HG03575 (cell line): ENCODE measurements around the gene CDS1.
"Not testable (repeated sequence)": the region's sequence is repeated elsewhere in the genome, so short reads cannot be mapped to it uniquely, and the experiment has no call there.

Experiments used
- ATAC-seq: cut with Tn5 transposase; IDR thresholded peaks from one replicate; pipeline ENCODE4 v1.9.1; 2021; ENCODE audit not compliant: unreplicated experiment, insufficient number of reproducible peaks, low FRiP score; ENCODE audit errors: extremely low read depth

CDS1 gene

DNA sequence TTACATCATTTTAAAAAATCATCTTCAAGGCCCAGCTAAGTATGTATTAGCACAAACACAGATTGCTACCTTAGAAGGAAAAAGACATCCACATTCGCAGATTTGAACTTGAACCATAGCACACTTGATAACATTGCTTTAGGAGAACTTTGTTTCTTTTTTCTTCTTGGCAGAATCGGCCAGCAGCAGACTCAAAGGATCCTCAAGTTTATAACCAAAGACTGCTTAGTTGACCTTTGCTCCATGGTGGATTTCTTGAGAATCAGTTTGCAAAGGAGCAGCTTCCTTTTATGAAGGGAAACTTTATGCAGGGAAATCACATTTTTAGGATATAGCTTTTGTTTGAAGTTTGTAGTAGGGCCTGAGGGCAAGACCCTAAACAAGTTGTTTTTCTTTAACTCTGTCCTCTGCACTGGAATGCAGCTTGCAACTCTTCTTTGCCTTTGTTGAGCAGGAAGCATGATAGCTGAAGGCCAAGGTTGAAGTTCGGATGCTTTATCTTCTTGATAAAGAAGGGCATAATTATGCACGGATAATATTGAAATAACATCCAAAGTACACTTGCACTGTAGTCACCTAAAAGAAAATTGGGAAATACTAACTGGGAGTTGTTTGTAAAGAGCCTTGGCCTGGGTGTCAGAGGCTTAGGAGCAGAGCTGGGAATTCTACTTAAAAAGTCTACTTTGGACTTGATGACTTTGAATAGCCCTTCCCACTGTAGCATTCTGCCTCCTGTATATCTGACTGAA, 78.4 kb downstream of the CDS1 start:
- no peak for ATAC-seq

DNA sequence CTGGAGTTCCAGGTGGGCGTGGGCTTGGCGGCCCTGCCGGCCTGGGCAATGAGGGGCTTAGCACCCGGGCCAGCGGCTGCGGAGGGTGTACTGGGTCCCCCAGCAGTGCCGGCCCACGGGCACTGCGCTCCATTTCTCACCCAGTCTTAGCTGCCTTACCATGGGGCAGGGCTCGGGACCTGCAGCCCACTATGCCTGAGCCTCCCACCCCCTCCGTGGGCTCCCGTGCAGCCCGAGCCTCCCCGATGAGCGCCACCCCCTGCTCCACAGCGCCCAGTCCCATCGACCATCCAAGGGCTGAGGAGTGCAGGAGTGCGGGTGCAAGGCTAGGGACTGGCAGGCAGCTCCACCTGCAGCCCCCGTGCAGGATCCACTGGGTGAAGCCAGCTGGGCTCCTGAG, 81.8 kb downstream of the CDS1 start:
- ATAC-seq, result not testable (repeated sequence)

DNA sequence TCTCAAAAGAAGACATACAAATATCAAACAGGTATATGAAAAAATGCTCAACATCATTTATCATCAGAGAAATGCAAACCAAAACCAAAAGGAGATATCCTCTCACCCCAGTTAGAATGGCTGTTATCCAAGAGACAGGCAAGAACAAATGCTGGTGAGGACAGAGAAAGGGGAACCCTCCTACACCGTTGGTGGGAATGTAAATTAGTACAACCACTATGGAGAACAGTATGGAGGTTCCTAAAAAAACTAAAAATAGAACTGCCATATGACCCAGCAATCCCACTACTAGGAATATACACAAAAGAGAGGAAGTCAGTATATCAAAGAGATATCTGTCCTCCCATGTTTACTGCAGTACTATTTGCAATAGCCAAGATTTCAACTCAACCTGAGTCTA, 83.5 kb downstream of the CDS1 start:
- ATAC-seq, result no peak

DNA sequence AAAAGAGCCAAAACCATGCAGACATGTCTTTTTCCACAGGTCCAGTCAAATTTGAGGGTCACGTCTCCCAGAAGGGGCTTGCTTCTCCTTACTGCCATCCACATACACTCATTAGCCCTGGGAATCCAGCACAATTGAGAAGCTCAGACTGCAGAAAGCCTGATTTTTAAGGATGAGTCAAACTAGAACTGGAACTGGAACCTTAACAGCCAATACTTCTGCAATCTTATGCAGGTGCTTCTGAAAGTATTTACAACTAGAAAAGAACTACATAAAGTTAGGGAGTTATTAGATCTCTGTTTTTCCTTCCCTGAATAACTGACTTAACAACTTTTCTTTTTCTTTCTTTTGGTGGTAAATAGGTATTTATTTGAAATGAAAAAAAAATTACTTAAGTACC, 86.3 kb downstream of the CDS1 start:
- ATAC-seq, result no peak

DNA sequence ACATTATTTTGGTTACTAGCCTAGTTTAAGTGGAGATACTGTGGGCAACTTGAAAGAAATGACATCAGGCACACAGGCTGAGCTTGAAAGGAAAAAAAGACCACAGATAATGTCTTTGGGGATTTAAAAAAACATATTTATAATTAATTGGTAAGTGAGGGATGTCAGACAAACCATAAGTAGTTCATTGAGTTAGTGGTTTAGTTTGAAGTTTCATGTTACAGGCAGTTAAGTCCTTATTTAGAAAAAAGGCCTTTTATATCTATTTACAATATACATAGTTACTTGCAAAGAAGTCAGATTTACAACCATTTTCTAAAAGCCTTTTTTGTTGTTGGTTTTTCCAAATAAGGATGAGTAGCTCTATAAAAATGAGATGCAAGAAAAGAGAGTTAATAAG, 89.2 kb downstream of the CDS1 start:
- ATAC-seq, result no peak

DNA sequence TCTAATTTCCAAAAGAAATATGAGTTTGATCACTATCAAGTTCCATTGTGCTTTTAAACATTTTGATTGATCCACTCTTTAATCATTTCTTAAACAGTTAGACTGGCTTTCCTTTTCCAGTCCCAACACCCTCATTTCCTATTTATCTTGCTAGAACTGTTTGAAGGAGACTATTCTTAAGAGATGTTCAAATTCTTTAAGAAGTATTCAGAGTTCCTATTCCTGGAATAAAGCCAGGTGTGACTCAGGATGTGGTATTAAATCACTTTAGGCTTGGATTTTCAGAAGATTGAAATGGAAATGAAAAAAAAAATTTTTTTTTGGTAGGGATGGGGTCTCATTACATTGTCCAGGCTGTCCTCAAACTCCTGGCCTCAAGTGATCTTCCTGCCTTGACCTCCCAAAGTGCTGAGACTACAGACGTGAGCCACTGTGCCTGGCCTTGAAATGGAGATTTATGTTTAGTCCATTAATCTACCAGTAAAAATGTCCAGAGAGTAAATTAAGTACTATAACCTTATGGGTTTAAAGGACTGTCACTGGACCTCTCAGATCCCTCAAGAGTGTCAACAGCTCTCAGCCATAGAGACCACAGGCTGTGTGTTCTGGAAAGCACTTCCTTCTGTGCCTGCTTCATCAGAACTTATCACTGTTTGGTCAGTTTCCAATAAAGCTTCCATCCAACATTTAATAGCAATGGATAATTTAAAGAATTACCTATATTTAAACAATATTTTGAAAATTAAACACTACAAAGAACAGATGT, 90.7 kb downstream of the CDS1 start:
- no peak for ATAC-seq

DNA sequence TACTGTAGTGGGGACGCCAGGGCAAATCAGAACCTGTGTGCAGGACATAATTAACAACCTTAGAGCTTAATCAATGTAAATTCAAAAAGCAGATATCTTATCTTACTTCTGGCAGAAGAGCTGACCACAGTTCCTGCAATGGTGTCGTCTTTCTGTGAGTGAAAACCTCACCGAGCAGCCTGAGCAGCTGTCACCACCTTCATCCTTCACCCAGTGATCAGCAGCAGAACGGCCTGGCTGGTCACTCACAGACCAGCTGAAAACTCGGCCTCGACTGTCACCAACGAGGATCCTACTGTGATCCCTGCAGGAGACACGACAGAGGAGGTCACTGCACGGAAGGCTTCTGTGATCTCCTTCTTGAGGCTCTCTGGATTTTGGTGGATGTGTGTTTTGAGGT, 94.2 kb downstream of the CDS1 start:
- ATAC-seq, result no peak

DNA sequence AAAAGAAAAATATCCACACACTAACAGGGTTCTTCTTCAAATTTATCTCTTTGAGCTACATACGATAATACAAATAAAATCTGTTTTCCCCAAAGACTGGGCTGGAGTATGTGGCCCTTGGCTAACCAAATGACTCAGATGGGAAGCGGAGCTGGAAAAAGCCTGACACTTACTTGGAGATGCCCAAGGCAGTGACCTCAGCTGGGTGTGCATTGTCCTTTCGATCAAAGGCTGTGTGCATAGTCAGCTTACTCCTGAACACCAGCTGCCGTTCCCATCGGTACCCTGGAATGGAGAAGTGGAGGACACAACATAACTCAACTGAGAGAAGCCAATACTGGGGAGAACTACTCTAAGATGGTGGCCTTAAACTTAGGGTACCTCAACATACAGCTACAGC, 95.1 kb downstream of the CDS1 start:
- no peak for ATAC-seq

DNA sequence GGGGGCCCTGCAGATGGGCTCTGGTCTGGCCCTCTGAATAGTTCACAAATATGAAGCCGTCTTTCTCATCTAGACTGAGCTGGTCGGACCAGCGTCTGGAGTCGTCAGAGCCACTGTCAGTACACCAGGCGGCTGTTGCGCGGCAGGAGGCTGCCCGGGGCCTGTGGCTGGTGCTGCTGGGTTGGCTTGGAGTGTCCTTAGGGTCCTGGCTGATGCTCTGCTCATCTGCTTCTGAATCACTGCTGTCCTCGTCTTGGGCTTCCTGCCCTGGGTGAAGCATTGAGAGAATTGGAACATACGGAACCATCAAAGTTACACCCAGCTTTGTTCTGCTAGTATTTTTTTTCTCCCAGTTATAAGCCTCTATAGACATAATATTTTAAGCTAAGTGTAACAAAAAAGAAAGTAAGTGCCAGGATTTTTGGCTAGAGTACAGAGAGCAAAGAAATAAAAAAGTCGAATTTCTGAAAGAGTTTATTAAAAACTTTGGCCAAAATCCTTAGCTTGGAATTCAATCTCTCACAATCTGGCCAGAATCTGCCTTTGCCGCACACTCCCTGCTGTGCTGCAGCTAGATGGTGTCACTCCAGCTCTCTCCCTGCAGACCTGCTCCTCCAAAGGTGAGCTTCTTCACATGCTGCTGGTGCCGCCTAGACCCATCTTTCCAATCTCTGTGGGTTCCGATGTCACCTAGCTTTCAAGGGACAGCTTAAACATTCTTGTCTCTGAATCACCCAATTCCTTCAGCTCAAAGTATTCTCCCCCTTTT, 96.2 kb downstream of the CDS1 start:
- no peak for ATAC-seq

DNA sequence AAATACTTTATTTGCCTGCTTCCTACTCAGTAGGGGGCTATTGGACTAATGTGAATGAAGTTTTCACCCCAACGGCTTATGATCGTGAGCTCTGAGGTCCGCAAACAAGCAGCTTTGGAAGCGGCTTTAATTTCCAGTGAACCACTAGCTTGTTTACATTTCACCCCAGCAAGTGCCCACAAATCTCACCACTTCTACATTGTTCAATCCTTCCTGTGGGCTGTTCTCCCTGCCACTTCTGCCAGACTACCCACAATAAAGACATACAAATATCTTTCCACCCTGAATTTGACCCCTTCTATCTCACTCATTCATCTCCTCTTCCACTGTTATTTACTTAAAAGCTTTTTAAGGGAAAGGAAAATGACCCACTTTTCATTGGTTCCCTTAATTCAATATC, 98.0 kb downstream of the CDS1 start:
- no peak for ATAC-seq

DNA sequence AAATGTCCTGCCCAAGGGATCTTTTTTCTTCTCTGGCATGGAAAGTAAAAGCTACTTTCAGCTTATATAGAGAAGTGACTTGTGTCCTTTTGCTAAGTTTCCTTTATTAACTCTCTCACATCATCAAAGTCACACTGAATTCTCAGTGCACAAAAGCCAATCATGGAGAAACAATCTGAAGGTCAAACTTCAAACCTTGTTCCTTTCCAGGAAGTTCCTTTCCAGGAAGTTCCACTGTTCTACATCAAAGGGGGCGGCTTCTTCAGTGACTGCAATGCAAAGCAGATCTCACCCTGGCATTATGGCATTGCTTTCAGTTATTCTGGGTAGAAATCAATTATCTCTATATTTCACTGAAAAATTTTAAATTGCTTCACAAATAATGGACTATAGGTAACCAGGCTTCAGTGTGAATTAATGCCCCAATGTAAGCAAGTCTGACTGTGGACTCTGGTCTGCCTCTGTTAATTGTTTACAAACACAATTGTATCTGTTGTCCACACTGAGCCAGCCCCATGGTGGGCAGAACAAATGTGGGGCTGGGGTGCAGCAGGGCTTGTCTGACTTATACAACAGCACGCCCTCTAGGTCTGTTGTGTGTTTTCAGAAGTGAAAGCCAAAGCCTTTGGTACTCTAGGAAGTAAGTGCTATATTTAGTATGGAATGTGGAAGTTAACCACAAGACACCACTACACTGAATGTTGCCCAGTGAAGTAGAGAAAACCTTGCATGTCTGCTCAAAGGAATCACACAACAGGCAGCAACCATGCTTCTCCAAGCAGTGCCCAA, 98.8 kb downstream of the CDS1 start:
- ATAC-seq, result no peak

DNA sequence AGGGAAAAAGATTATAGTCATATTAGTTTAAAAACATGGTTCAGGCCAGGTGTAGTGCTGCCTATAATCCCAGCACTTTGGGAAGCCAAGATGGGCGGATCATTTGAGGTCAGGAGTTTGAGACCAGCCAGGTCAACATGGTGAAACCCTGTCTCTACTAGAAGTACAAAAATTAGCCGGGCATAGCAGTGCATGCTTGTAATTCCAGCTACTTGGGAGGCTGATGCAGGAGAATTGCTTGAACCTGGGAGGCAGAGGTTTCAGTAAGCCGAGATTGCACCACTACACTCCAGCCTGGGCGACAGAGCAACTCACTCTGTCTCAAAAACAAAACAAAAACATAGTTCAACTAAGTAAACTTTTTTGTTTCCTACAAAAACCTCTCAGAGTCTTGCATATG, 99.7 kb downstream of the CDS1 start:
- not testable (repeated sequence) for ATAC-seq

DNA sequence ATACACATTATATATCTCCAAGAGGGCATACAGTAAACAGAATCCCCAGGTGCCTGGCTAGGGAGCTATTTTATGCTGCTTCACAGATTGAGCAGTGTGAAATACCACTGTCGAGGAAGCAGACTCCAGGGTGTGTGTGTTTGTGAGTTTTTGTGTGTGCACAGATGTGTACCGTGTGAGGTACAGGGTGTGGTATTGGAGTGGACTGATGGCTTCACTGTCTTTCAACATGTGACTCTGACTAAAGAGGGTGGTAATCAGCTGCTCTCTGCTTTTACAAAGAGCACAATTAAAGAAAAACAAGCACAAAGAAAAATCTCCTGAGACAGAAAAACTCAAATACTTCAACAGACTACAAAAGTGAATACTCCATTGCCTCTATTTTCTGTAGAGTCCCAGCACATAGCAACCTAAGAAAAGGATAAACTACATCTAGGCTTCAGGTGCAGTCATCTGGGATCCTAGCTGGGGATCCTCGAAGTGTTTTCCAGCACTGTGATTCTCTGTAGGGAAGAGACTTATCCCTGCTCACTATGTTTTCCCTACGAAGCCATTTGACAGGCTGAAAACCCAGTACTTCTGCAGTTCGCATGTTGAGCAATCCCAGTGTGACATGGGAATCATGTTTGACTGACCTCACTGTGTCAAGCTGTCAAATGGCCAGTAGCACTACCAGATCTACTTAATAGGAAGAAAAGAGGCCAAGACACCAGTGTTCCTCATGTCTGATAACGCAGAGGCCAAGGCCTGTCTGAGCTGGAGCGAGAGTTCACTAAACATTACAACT, 100.3 kb downstream of the CDS1 start:
- ATAC-seq, result no peak

DNA sequence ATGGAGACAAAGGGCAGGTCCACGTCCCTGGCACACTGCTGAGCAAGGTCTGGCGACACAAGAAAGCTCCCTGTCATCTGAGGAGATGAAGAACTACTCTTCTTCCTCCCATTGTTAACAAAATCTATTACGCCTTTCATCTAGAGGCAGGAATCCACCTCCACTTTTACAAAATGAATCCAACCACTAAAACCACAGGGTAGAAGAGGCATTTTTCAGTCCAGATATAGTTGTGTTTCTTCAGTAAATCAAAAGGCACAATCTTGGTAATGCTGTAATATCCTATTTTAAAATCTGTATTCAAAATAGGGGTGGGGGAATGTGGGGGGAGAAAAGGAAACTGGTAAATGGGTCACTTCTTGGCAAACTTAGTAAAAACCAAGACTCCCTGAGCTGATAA, 101.4 kb downstream of the CDS1 start:
- no peak for ATAC-seq

DNA sequence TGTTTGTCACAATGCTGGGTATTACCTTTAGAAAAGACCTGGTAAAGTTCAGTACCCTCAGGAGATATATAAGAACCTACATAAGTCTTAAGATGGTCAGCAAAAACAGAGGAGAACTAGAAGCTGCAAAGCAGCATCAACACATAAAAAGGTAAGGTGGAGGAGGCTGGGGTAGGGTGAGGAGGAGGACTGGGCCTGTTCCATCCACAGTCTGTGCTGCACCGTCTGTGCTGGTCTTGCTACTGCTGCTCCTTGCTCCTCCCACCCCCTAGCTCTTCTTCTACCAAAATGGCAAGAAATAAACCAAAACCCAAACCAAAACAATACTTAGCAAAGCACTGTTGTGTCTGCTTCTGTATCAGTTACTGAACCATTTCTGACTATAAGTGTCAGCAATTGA, 102.2 kb downstream of the CDS1 start:
- ATAC-seq, result no peak

DNA sequence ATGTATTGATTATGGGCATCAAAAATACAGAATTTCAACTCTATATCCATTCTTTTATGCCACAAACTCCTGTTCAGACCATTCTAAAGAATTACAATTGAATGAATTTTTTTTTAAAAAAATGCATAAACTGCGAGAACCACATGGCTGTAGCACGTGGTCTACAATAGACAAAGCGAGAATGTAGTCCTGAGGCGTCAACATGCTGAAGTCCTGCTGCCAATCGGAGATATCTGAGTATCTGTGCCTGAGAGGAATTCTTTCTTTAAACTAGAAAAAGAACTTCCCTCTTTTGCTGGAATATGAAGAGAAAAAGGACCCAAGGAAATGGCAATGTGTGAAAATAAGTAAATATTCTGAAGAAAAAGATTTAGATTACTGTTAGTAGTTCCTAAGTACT, 105.7 kb downstream of the CDS1 start:
- ATAC-seq, result no peak

DNA sequence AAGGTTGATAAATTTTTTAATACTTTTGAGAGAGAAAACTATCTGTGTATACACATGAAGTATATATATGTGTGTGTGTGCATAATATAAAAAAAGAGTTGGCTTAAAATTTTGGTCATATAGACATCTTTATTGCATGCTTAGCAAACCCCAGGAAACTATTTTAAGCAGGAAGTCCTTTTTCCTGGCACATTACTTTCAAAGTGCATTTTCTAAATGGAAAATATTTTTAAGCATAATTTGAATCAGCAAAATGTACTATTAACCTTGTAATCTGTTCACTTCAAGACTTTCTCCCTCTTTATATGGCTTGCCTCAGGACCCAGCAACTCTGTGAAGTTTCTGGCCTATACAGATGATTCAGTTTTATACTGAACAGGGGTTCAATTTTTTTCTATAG, 106.3 kb downstream of the CDS1 start:
- no peak for ATAC-seq

DNA sequence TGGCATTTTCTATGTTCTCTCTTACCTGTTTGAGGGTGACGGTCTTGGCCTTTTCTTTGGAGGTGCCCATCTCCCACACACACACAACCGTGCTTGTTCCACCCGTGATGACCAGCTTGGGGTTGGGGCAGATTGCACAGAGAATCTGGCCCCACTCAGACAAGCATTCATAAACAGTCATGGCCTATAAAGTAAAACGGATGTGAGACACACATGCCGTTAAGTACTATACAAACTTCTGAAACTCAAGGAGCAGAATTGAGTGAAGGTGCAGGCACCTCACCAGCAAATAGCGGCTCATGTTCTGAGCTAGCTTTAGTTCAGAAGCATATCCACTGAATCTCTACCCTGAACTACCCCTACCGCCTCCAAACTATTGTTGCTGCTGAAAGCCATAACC, 107.6 kb downstream of the CDS1 start:
- no peak for ATAC-seq
